GM21825 (cell line): ENCODE data around the gene ORAI1.
"Not testable (repeated sequence)": the region's sequence is repeated elsewhere in the genome, so short reads cannot be mapped to it uniquely, and the experiment has no call there.

Source experiments
- ATAC-seq: cut with Tn5 transposase; IDR thresholded peaks from one replicate; pipeline ENCODE4 v1.9.1; 2021; ENCODE audit warnings: mild to moderate bottlenecking, moderate library complexity; ENCODE audit not compliant: unreplicated experiment

The ORAI1 gene

DNA sequence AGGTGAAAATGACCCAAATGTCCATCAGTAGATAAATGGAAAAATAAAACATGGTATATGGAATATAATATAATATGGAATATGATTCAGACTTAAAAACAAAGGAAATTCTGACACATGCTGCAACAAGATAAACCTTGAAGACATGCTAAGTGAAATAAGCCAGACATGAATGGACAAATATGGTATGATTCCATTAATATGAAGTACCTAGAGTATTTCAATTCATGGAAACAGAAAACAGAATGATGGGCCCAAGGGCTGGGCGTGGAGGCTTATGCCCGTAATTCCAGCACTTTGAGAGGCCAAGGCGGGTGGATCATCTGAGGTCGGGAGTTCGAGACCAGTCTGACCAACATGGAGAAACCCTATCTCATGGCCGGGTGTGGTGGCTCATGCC, 22.7 kb upstream of the ORAI1 start:
- no peak for ATAC-seq

DNA sequence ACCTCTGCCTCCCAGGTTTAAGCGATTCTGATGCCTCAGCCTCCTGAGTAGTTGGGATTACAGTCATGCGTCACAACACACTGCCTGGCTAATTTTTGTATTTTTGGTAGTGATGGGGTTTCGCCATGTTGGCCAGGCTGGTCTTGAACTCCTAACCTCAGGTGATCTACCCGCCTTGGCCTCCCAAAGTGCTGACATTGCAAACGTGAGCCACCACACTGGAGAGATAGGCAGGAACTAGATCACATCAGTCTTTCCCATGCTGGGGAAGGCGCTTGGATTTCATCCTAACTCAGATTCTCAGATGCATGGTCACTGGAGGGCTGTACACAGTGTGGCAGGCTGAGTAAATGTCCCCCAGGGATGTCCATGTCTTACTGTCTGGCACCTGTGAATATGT, 18.0 kb upstream of the ORAI1 start:
- no peak for ATAC-seq

DNA sequence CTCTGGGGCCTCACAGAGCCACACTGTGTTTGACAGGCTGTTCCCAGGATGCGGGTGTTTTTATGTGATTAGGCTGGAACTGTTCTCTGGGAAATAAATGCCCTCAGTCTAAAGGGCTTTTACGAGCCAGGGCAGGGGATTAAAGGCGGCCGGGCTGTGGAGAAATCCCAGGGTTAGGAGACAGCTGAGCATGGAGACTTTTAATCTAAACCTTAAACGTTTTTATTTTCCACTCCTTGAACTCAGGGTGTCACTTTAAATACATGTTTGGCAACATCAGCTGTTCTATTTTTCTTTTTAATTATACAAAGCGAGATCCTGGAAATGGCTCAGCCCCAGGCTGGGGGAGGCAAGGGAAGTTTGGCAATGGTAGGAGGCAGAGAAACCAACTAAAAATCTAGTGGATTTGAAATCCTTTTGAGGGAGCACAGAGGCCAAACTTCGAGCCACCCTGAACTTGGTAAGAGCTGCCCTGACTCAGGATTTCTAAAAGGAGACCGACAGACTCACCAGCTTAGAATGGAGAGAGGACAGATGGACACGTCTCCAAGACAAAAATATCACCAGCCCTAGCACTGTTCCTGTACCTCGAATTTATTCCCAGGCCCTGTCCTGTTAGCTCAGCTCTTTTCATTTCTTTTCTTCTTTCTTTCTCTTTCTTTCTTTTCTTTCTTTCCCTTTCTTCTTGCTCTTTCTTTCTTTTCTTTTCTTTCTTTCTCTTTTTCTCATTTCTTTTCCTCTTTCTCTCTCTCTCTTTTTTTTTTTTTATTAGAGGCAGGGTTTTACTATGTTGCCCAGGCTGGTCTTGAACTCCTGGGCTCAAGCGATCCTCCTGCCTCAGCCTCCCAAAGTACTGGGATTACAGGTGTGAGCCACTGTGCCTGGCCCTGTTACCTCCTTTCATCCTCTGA, 15.8 kb upstream of the ORAI1 start:
- ATAC-seq: no peak

DNA sequence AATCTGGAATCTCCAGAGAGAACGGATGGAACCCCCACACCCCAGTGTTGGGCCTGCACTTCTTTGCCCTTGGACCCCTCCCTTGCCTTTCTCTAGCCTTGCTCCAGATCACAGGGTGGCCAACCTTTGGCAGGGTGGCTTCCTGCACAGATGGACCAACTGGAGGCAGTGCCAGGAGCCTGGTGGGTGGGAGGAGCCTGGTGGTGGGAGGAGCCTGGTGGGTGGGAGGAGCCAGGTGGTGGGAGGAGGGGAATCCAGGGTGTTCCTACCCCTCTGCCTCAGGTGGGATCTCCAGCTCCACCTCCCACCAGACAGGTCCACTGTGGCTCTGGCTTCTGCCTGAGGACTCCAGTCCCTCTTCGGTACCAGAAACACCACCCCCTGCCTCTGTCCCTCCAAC, 15.0 kb upstream of the ORAI1 start:
- no peak for ATAC-seq

DNA sequence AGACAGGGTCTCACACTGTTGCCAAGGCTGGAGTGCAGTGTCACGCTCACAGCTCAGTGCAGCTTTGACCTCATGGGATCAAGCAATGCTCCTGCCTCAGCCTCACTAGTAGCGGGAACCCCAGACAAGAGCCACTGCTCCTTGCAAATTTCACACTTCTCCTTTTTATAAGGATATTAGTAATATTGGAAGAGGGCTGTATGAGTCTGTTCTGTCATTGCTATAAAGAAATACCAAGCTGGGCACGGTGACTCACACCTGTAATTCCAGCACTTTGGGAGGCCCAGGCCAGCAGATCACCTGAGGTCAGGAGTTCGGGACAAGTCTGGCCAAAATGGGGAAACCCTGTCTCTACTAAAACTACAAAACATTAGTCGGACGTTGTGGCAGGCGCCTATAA, 12.9 kb upstream of the ORAI1 start:
- ATAC-seq: no peak

DNA sequence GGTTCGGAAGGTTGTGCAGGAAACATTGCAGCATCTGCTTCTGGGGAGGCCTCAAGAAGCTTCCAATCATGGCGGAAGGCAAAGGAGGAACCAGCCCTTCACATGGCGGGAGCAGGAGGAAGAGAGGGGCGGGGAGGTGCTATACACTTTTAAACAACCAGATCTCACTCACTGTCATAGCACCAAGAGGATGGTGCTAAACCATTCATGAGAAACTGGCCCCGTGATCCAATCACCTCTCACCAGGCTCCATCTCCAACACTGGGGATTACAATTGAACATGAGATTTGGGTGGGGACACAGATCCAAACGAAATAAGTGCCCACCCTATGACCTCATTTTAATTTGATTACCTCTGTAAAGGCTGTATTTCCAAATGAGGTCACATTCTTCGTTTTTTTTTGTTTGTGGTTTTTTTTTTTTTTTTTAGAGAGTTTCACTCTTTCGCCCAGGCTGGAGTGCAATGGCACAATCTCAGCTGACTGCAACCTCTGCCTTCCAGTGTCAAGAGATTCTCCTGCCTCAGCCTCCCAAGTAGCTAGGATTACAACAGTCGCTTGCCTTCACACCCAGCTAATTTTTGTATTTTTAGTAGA, 11.4 kb upstream of the ORAI1 start:
- ATAC-seq: no peak

DNA sequence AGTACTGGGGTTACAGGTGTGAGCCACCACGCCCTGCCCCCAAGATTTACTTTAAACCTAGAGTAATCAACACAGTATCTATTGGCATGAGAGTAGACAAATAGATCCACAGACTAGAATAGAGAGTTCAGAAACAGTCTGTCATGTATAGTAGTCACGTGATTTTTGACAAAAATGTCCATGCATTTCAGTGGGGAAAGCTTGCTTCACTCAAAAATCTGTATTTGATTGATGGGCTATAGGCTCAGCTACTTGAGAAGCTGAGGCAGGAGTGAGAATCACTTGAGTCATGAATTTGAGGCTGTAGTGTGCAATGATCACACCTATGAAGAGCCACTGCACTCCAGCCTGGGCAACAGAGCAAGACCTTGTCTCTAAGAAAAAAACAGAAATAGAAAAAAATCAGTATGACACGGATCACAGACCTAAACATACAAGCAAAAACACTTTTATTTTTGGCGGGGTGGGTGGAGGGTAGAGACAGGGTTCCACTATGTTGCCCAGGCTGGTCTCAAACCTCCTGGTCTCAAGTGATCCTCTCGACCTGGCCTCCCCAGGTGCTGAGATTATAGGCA, 7.6 kb upstream of the ORAI1 start:
- ATAC-seq: no peak

DNA sequence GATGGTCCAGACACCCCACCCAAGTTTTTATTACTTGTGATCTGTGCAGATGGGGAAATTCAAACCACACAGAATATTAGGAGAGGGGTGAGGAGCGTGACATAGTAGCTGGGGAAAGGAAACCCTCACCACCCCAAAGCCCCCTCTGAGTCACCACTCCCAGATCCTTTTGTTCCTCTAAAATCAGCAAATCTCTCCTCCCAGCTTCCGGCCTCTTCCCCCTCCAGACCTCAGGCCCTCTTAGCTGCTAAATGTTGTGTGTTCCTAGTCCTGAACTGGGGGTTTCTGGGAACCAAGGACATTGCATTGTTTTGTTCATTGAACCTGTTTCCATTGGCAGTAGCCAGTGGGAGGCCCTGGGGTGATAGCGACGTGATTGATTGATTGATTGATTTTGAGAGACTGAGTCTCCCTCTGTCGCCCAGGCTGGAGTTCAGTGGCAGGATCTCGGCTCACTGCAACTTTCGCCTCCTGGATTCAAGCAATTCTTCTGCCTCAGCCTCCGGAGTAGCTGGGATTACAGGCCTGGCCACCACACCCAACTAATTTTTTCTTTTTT, 5.9 kb upstream of the ORAI1 start:
- no peak for ATAC-seq

DNA sequence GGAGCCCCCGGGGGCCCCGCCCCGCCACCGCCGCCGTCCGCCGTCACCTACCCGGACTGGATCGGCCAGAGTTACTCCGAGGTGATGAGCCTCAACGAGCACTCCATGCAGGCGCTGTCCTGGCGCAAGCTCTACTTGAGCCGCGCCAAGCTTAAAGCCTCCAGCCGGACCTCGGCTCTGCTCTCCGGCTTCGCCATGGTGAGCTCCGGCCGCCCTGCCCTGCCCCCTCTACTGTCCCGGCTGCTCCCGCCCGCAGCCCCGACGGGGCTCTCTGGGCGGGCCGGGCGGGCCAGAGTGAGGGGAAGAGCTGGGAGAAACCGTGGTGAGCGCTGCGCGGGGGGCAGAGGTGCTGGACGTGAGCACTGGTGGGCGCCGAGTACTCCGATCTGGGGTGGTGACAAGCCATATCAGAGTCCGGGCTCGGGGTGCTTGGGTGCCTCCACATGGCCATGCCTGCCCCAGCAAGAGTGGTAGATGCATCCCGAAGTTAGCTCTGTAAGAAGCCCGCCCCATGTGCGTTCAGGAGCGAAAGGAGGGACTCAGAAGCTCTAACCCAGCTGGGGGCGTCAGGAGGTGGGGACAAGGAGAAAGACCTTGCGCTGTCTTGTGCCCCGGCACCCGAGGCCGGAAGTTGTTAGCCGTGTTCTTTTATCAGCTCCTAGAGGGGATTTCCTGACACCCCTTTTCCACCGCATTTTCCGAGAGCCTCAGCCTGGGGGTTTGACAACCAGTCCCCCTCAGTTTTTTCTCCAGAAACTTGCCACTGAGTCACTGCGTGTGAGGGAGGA, 717 bp downstream of the ORAI1 start:
- ATAC-seq: peak; percentile 24

DNA sequence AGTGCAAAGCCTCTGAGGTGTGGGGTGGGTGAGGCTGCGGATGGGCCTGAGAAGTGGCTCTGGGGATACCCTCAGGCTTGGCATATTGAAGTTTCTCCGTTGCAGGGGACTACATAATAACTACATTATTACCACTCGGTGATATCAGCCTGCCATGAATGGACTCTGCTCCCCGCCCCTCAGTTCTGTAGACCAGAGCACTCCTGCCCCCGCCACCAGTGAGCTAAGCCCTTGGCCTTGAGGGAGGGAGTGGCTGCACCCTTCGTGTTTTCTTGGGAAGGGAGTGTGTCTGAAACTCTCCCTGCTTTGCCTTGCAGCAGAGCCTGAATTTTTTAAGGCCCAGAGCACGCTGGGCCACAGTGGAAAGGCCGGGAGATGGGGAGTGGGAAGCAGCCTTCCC, 1.7 kb downstream of the ORAI1 start:
- no peak for ATAC-seq

DNA sequence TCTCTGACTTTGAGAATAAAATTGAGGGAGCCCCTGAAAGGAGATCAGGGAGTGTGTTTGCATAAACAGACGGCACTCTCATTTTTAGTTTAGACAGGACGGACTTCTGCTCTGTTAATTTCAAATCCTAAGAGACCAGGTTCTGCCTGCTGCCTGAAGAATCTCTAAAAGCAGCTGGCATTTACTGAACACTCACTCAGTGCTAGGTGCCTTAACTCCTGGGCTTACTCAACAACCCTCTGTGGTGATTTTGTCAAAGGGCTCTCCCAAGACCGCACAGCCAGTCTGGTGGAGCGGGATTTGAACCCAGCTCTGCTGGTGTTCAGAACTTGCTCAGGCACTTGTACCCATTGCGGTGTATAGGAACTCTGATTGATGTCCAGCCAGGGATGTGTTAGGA, 2.2 kb downstream of the ORAI1 start:
- no peak for ATAC-seq

DNA sequence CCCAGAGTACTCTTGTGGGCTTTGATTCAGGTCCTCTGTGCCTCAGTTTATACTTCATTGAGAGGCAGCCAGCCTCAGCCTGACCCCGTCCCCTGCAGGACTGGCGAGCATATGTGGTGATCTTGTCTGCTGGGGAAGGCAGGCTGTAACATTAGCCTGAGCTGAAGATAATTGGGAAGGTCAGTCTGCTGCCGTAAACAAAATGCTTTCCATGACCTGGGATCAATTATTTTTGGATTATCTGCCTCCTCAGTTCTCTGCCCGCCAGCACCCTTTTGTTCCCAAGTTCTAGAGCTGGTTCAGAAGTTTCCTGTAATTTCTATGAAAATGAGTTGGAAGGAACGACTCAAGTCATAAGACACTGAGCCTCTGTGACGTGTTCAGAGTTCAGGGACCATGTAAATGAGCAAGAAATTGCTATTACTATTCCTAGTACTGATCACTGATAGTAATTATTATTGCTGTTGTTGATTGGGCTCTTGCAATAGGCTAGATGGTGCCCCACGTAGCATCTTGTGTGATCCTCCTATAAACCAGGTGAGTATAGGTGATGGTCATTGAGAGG, 4.5 kb downstream of the ORAI1 start:
- ATAC-seq: no peak

DNA sequence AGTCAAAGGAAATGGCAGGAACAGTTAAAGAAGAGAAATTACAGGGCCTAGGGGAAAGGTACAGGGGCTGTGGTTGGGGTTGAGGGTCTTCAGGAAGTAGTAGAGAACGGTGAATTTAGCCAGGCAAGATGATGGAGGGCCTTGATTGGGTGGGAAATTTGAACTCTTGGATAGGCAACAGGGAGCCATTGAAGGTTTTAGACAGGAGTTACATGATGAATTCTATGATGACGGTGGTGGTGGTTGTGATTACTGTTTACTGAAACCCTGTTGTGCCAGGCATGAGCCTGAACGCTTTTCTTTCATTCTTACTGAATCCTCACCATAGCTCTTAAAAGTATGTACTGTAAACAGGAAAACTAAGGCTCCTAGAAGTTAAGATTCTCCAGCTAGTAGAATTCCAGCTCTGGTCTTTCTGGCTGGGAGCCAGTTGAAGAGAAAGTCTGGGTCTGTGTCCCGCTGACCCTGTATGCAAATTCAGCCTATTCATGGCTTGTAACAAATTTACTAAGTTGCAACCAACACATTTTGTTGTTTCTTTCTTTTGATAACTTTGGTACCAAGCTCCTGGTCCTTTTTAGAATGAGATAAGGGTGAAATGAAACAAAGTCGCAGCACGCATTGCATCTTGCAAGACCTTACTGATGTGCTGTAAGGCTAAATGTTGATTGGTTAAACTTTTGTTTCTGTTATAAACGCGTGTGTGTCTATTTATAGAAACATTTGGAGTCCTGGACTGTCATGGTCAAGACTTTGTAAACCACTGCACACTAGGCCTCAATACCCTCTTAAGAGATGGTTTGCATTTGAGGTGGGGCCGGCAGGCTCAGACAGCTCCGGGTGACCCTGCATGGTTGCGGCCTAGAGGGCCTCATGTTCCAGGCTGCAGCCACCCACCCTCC, 6.0 kb downstream of the ORAI1 start:
- no peak for ATAC-seq

DNA sequence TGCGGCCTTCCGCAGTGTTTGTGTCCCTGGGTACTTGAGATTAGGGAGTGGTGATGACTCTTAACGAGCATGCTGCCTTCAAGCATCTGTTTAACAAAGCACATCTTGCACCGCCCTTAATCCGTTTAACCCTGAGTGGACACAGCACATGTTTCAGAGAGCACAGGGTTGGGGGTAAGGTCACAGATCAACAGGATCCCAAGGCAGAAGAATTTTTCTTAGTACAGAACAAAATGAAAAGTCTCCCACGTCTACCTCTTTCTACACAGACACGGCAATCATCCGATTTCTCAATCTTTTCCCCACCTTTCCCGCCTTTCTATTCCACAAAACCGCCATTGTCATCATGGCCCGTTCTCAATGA, 7.5 kb downstream of the ORAI1 start:
- not testable (repeated sequence) for ATAC-seq

DNA sequence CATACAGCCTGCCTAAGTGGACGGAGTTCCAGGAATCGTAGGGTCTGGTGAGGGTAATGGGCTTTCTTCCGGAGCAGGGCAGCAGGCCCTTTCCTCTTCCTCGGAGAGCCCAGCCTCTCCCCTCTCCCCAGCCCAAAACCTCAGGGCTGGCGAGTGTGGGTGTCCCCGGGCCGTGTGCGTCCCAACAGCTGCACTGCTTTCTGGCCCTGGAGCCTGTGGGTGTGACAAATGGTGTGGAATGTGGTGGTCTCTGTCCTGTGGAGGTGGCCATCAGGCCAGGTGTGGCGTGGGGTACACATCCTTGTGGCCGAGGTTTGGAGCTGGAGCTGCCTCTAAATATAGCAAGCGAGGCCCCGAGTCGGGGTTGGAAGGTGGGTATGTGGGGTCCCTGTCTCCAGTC, 8.5 kb downstream of the ORAI1 start:
- ATAC-seq: no peak

DNA sequence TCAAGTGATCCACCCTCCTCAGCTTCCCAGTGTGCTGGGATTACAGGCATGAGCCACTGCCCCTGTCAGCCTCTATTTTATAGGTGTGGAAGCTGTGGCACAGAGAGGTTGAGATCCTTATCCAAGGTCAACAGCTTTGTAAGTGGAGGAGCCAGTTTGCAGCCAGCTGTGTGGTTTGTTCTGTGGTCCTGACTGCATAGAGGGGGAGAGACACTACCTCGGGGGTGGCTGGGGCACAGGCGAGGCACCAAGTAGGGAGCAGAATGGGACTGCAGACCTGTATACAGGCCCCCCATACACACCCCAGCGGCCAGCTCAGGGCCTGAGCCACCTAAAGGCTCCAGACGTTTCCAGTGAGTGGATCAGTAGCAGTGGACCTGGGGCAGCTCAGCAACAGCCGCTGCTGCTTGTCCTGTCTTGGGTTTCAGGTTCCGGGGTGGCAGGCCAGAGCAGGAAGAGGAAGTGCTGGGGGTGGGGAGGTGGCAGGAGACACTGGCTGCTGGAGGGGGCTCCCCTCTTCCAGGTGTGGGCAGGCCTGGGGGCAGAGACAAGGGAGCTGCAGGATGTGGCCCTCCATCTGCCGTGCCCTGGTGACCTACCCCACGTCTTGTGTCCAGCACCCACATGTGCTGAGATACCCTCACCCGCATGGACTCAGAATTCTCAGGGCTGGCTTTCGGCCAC, 11.0 kb downstream of the ORAI1 start:
- peak; percentile 58 for ATAC-seq

DNA sequence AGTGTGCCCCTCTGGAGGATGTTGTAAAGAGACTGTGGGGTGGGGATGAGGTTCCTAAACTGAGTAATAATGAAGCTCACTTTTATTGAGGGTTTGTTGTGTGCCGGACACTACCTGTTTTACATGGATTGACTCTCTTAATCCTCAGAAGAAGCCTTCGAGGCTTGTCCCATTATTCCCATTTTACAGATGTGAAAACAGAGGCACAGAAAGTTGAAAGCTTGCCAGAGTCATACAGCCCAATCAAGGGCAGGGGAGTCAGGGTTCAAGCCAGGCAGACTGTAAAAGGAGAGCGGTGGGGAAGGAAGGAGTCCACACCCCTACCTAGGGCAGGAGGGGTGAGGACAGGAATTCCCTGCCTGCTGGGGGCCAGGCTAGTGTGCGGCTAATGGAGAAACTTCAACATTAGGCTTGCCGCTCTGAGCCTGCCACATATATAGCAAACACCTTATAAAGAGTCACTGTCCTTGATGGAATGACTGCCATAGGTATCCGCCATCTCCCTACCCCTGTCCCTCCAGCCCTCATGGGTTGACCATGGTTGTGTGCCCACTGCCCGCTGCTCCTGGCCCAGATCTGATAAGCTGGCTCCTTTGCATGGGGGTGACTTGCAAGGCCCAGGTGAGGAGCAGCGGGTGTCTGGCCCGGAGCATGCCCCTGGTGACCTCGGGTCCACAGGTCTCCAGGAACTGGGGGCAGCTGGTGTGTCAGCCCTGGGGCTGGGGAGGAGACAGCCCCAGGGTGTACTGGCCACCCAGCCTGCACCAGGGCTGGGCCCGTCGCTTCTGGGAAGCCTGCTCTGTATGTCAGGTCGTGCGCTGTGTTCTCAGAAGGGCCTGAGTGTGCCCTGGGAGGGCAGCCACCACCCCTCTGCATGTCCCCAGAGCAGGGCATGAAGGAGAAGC, 12.2 kb downstream of the ORAI1 start:
- ATAC-seq: no peak

DNA sequence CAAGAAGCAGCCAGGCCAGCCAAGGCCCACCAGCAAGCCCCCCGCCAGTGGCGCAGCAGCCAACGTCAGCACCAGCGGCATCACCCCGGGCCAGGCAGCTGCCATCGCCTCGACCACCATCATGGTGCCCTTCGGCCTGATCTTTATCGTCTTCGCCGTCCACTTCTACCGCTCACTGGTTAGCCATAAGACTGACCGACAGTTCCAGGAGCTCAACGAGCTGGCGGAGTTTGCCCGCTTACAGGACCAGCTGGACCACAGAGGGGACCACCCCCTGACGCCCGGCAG, 15.0 kb downstream of the ORAI1 start:
- ATAC-seq: no peak
